VCaP (cell line): Measurements from ENCODE around the gene TOMM20.
A peak's percentile ranks its signal among the peaks of the same experiment; 100 is the strongest.

Experiments used
- H3K27ac ChIP-seq: fragments of 450-650 bp; 2 replicates; pipeline ENCODE4 v1.5.1; 2017
- CTCF ChIP-seq: fragments of 450-650 bp; conservative IDR thresholded peaks from 2 replicates; pipeline ENCODE4 v1.5.1; 2017; ENCODE audit warnings: mild to moderate bottlenecking, moderate library complexity

The TOMM20 gene

DNA sequence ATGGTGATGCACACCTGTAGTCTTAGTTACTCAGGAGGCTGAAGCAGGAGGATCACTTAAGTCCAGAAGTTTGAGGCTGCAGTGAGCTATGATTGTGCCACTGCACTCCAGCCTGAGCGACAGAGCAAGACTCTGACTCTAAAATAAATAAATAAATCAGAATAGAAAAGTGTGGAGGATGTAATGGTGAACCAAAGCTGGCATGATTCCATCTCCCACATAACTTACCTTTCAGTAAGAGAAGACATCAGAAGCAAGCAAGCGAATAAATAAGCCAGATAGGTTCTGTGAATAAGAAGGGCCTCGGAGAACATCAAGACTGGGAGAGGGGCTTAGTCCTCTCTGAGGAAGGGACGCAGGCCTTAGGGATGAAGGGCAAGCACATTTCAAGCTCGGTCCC lies 59.5 kb downstream of the TOMM20 start:
- TF ChIP-seq CTCF, result no peak
- peak overlapping the region; percentile 60; the same call in 1 of the 2 replicates for H3K27ac ChIP-seq

DNA sequence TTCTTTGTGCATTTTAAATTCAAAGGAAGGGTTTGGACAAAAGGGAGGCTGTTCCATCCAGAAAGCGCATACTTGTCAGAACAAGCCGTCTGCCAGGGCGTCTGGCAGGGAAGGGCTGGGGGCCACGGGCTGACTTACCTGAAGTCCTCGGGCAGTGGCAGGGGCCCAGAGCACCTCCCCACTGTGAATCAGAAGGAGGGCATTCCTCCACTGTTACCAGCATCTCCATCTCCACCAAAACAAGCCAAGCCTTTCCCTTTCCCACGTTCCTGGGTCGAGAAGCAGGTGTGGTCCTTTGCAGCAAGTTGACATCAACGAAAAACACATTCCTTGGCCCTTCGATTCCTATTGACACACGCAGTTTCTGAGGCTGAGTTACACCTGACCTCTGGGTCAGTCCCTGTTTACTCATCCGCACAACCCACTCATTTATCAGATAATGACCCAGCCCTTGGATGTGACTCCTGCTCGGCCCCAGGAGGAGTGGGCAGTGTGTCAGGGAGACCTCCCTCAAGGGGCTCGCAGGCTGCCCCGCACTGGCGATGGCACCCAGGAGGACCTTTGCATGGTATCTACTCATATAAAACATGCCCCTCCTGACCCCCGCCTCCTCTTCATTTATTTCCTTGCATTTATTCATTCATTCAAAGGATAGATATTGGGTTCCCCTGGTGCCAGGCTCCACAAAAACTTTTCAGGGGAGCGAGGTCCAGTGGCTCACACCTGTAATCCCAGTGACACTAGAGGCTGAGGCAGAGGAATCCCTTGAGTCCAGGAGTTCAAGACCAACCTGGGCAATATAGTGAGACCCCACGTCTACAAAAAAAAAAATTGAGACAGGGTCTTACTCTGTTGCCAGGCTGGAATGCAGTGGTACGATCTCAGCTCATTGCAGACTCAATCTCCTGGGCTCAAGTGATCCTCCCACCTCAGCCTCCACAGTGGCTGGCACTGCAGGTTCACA lies 60.2 kb downstream of the TOMM20 start:
- no peak for TF ChIP-seq CTCF
- no peak overlapping the region for H3K27ac ChIP-seq

- no peak for TF ChIP-seq CTCF
- no peak overlapping the region for H3K27ac ChIP-seq
Observed at GRCh38 chr1:235067396-235068157, 61.1 kb downstream of the TOMM20 start.

DNA sequence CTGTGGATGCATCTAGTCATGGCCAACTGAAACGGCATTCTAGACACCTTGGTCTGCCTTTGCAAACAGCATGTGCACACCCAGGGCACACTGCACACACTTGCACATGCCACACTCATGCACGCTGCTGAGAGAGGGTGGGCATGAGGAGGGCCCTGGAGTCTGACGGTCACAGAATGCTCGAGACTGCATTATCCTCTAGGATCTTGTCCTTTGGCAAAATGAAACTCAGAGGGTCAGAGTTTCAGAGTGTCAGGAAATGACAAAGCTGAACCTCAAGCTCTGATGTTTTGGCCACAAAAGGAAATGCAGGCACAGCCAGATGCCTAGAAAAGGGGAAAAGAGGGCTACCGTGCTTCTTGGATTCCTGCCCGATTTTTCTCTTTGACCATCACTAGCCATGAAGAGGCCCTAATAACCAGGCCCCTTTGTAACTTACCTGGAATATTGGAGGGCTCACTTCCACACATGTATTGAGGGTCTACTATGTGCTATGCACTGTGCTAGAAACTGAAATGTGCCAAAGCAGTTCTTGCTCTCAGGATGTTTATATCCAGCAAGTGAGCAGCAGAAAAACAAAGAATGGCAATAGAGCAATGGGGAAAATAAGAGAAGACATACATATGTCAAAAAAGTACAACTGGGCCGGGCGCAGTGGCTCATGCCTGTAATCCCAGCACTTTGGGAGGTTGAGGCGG lies 65.4 kb downstream of the TOMM20 start:
- no peak for TF ChIP-seq CTCF

GRCh38 chr1:235060607-235061470 lies 67.8 kb downstream of the TOMM20 start:
- no peak for TF ChIP-seq CTCF

More for the DNA sequence above, 65.4 kb downstream of the TOMM20 start:
- H3K27ac ChIP-seq, result no peak overlapping the region

More at GRCh38 chr1:235060607-235061470, 67.8 kb downstream of the TOMM20 start:
- peak overlapping the region; percentile 37 for H3K27ac ChIP-seq
